ENCODE results near the gene TBCE. TPM values are rescaled to one million over a fixed set of nuclear protein-coding genes. Genes with fewer than 3 reads are reported as not detected.

Gene TBCE
- total RNA-seq, 1 experiment from 2014 or later = 41.6 TPM

DNA sequence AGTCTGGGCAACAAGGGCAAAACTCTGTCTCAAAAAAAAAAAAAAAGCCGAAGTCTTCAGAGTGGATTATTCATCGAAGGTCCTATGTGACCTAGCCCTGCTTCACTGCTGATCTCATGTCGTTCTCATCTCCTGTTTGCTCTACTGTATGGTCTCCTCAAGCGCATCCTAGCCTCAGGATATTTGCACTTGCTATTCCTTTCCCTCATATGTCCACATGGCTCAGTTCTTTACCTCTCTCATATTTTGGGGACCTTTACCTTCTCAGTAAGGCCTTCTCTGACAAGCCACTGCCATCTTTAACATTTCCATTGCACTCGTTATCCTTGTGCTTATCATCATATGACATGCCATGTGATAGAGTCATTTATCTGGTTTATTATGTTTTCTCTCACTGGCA, 2.6 kb downstream of the TBCE start:
- Histone ChIP-seq H4K5ac (ENCODE audit: insufficient read length, low read depth, low read length) (no peak overlapping the region), H4K91ac (ENCODE audit: insufficient read length, low read depth, low read length) (no peak overlapping the region), H4K20me1 (ENCODE audit: control insufficient read depth, insufficient read depth, insufficient read length) (no peaks in the 10 kb centered on the region), H2AFZ (ENCODE audit: low read length) (no peak overlapping the region), H3K79me2 (ENCODE audit: insufficient read depth, low read length) (peaks cover 7% of the 10 kb centered on the region; the same call in 1 of the 2 replicates), H3K9ac (ENCODE audit: extremely low read depth, insufficient read length, low read length) (no peak overlapping the region), H2BK5ac (ENCODE audit: insufficient read length, low read length) (no peak overlapping the region), H3T11ph (ENCODE audit: low read length) (no peak overlapping the region), H3K79me1 (ENCODE audit: insufficient read depth, low read depth, low read length, poor library complexity, severe bottlenecking) (peaks cover 3% of the 10 kb centered on the region), H3K27me3 (ENCODE audit: insufficient read depth, low read length) (no peaks in the 10 kb centered on the region), H2BK12ac (ENCODE audit: insufficient read length, low read depth, low read length) (no peak overlapping the region), H3K56ac (ENCODE audit: insufficient read length, low read depth, low read length) (no peak overlapping the region), H3K23ac (ENCODE audit: insufficient read length, low read depth, low read length) (no peak overlapping the region), H2BK20ac (ENCODE audit: low read depth, low read length, poor library complexity, severe bottlenecking) (no peak overlapping the region), H3K18ac (ENCODE audit: insufficient read length, low read depth, low read length) (no peak overlapping the region), H3K9me3 (ENCODE audit: control insufficient read depth, low read depth, low read length) (no peaks in the 10 kb centered on the region), H3K23me2 (ENCODE audit: insufficient read length, low read depth, low read length, poor library complexity, severe bottlenecking) (no peaks in the 10 kb centered on the region), H3K4me1 (ENCODE audit: insufficient read depth, low read length) (no peaks in the 10 kb centered on the region; the same call in 1 of the 2 replicates), H3K4ac (ENCODE audit: low read depth, low read length) (no peak overlapping the region), H3K14ac (ENCODE audit: insufficient read depth, low read length) (no peak overlapping the region), H4K8ac (replicated peaks; ENCODE audit: insufficient read length, low read depth, low read length) (no peak overlapping the region), H2BK120ac (ENCODE audit: low read depth, low read length, poor library complexity, severe bottlenecking) (no peak overlapping the region), H2AK5ac (ENCODE audit: insufficient read length, low read length) (no peak overlapping the region), H2BK15ac (ENCODE audit: low read depth, low read length) (no peak overlapping the region), H3K4me2 (ENCODE audit: insufficient read depth, insufficient read length, low read length) (no peak overlapping the region), H3K27ac (ENCODE audit: insufficient read length, low read depth, low read length) (no peak overlapping the region)
- Mint-ChIP-seq H3K27ac (no peak overlapping the region), H3K9me3 (no peaks in the 10 kb centered on the region), H3K27me3 (ENCODE audit: low read depth) (no peaks in the 10 kb centered on the region), H3K36me3 (ENCODE audit: insufficient read depth in 1 of 3, low read depth in 3 of 3) (peaks cover 13 to 30% (median 20%) of the 10 kb centered on the region in 3 experiments), H3K4me1 (peaks cover 15 to 16% of the 10 kb centered on the region in 2 experiments), H3K4me3 (no peak overlapping the region)
- no peak for DNase-seq
- no CpG with 5 or more reads among the region's 5 CpGs for WGBS (ENCODE audit: extremely low coverage, insufficient read length, low lambda C conversion rate)
- TF ChIP-seq, protein P1, sequence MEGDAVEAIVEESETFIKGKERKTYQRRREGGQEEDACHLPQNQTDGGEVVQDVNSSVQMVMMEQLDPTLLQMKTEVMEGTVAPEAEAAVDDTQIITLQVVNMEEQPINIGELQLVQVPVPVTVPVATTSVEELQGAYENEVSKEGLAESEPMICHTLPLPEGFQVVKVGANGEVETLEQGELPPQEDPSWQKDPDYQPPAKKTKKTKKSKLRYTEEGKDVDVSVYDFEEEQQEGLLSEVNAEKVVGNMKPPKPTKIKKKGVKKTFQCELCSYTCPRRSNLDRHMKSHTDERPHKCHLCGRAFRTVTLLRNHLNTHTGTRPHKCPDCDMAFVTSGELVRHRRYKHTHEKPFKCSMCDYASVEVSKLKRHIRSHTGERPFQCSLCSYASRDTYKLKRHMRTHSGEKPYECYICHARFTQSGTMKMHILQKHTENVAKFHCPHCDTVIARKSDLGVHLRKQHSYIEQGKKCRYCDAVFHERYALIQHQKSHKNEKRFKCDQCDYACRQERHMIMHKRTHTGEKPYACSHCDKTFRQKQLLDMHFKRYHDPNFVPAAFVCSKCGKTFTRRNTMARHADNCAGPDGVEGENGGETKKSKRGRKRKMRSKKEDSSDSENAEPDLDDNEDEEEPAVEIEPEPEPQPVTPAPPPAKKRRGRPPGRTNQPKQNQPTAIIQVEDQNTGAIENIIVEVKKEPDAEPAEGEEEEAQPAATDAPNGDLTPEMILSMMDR (conservative IDR thresholded peaks at IDR 0.05) = no peak
